GM13976 (cell line): ENCODE results near the gene BLID.
A peak's percentile ranks its signal among the peaks of the same experiment; 100 is the strongest.

ENCODE experiments used
- DNase-seq: peaks from one replicate; pipeline ENCODE4 v3.0.0; 2012; ENCODE audit warnings: low spot score
- in situ Hi-C: fragments of 300-500 bp; cut with MboI; formaldehyde crosslinking; loops from one replicate; pipeline ENCODE4 v1.12.0; 2022; ENCODE audit warnings: low sequenced_read_pairs, mixed read lengths, inconsistent platforms; ENCODE audit not compliant: unreplicated experiment
- TF ChIP-seq, protein P1 (sequence below): IDR thresholded peaks from 2 replicates; pipeline ENCODE4 v1.5.1; 2012; ENCODE audit warnings: borderline replicate concordance, mild to moderate bottlenecking; ENCODE audit not compliant: insufficient read depth; ENCODE audit errors: extremely low read depth, missing control alignments, control extremely low read depth

The BLID gene

GRCh38 chr11:122115524-122116379 lies at the start of gene BLID:
BLID (minus strand) TSS chr11:122116215; CDS start chr11:122115922, 293 bp downstream.
- TF ChIP-seq, protein P1, sequence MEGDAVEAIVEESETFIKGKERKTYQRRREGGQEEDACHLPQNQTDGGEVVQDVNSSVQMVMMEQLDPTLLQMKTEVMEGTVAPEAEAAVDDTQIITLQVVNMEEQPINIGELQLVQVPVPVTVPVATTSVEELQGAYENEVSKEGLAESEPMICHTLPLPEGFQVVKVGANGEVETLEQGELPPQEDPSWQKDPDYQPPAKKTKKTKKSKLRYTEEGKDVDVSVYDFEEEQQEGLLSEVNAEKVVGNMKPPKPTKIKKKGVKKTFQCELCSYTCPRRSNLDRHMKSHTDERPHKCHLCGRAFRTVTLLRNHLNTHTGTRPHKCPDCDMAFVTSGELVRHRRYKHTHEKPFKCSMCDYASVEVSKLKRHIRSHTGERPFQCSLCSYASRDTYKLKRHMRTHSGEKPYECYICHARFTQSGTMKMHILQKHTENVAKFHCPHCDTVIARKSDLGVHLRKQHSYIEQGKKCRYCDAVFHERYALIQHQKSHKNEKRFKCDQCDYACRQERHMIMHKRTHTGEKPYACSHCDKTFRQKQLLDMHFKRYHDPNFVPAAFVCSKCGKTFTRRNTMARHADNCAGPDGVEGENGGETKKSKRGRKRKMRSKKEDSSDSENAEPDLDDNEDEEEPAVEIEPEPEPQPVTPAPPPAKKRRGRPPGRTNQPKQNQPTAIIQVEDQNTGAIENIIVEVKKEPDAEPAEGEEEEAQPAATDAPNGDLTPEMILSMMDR = peak; percentile 31
- DNase-seq = no peak
- in situ Hi-C loops = no loop called here

DNA sequence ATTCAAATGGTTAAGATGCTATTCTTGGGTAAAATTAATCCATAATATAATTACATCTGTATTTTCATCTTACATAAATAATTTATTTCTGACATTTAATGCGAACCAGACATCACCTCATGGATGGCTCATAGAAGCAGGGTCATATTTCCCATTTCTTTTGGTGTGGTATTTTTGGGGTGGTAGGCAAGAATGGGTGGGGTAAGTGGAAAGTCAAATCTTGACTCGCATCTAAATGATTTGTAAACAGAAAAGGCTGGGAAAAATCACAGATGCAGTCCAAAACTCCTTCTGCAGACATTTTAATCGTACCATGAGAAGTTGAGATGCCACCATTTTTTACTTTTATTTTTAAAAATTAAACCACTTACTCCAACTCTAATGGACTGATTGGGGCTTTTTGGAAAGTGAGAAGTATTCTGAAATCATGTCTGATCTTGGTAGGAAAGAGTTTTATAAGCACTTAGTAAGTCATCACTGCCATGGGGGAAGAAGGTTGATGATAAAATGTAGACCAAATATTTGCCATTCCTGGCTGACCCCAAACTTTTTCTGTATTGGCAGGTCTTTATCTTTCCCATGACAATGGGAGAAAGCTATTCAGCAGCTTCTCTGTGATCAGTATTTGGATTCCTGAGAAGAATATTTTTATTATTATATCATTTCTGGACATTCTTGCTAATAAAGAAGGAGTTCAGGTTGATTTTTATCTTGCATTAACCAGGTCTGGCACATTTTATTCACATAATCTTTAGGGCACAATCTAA lies 47.2 kb upstream of the BLID start:
- in situ Hi-C loops = no loop called here
- TF ChIP-seq, protein P1 = no peak
- no peak for DNase-seq

- in situ Hi-C loops = no loop called here
- TF ChIP-seq, protein P1 = no peak
- DNase-seq = no peak
Observed at GRCh38 chr11:122162095-122162494, 46.1 kb upstream of the BLID start.

DNA sequence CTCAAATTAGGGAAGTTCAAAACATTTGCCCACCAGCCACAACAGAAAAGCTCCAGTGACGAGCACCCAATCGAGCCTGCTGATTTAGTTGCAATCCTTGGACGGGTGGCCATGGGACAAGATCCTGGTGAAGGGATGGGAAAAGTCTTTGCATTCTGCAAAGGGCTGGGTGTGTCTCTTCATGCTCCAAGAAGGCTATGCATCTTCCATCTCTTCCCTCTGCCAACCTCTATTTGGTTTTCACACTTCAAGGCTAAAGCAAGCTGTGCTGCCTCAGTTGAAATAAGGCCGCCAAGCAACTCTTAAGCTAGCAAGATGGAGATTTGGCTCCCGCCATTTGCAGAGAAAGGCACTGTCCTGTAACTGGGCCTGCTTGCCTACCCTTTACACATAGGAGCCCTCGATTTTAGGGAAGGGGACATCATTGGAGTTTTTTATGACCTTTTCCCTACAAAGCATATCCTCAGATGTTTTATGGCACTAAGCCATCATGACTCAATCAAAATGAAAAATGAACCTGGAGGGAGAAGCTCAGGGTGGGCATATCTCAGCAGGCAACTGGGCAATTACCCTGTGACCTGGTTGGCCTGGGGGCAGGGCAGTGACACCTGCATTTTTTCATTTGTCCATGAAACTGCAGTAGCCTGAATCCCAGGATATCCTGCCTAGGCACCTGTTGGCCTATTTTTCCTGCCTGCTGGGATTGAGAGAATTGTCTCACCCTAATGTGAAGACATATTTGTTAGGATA lies 45.0 kb upstream of the BLID start:
- TF ChIP-seq, protein P1 = no peak
- DNase-seq = no peak
- in situ Hi-C loops = no loop called here

DNA sequence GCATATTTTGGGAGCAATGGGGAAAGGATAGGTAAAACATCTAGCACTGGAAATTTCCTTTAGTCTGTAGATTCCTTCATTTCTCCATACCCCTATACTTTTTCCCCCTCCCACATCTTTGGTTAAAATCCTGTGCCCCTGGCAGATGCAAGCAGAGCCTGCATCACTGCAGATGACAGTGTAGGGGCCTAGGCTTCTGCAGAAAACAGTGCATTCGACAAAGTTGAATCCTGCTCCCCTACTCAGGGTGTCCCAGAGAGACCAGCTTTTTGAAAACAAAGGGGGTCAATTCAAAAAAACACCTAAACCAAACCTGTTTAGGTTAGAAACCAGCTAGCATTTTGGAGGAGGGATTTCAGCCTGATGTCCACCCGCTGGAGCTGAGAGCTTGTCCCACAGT lies 43.8 kb upstream of the BLID start:
- in situ Hi-C loops = no loop called here
- TF ChIP-seq, protein P1 = no peak
- no peak for DNase-seq

GRCh38 chr11:122159173-122159721 lies 43.2 kb upstream of the BLID start:
- DNase-seq = no peak
- in situ Hi-C loops = no loop called here
- TF ChIP-seq, protein P1 = no peak
